WTC11 (cell line): Measurements from ENCODE around the gene RANGAP1.

Experiments
- CTCF ChIP-seq: fragments of 200-600 bp; IDR thresholded peaks from 2 replicates; pipeline ENCODE4 v1.8.0; 2022; ENCODE audit warnings: antibody characterized with exemption
- ETV6 ChIP-seq: sonication (generic); formaldehyde crosslinking; IDR thresholded peaks from 2 replicates; pipeline ENCODE4 v1.8.1; 2022; ENCODE audit warnings: mild to moderate bottlenecking, missing genetic modification reagents
- NR2C2 ChIP-seq: sonication (generic); formaldehyde crosslinking; IDR thresholded peaks from 2 replicates; pipeline ENCODE4 v1.8.0; 2022; ENCODE audit warnings: mild to moderate bottlenecking, missing genetic modification reagents
- SP1 ChIP-seq: sonication (generic); formaldehyde crosslinking; conservative IDR thresholded peaks from 2 replicates; pipeline ENCODE4 v1.8.1; 2022; ENCODE audit warnings: missing genetic modification reagents
- ZNF263 ChIP-seq: sonication (generic); formaldehyde crosslinking; IDR thresholded peaks from 2 replicates; pipeline ENCODE4 v1.8.1; 2022; ENCODE audit warnings: low read depth, mild to moderate bottlenecking, moderate library complexity, missing genetic modification reagents
- ZNF317 ChIP-seq: sonication (generic); formaldehyde crosslinking; IDR thresholded peaks from 2 replicates; pipeline ENCODE4 v1.8.1; 2023; ENCODE audit warnings: low read depth, mild to moderate bottlenecking, moderate library complexity, missing genetic modification reagents, borderline replicate concordance

GRCh38 chr22:41237036-41237706, 48.8 kb downstream of the RANGAP1 start:
- TF ChIP-seq CTCF (no peak), ZNF317 (CRISPR knock-in tag) (no peak), ETV6 (CRISPR knock-in tag) (no peak), SP1 (CRISPR knock-in tag) (no peak), ZNF263 (CRISPR knock-in tag) (no peak), NR2C2 (CRISPR knock-in tag) (no peak)
